GM10248 (cell line): ENCODE data around the gene CELF4.

Experiments used
- CTCF ChIA-PET: fragments of 300-600 bp; sonication (Branson Sonifier 250); formaldehyde crosslinking; extraction: SDS; loops from one replicate; lab custom pipeline; 2021; ENCODE audit warnings: antibody characterized with exemption; lab: Yijun Ruan, JAX
- POLR2A ChIA-PET: fragments of 350-650 bp; sonication (Branson Sonifier 250); formaldehyde crosslinking; extraction: SDS; loops from one replicate; lab custom pipeline; 2020; ENCODE audit warnings: antibody characterized with exemption; lab: Yijun Ruan, JAX
- DNase-seq: peaks from one replicate; pipeline ENCODE4 v3.0.0; 2012; ENCODE audit errors: extremely low spot score
- CTCF ChIP-seq: IDR thresholded peaks from 2 replicates; pipeline ENCODE4 v1.5.1; 2012; ENCODE audit warnings: mild to moderate bottlenecking, low read depth; ENCODE audit errors: extremely low read depth, missing control alignments, control extremely low read depth

The CELF4 gene

GRCh38 chr18:37447962-37448888 is 117.4 kb downstream of the CELF4 start:
- CTCF ChIA-PET, result no interaction called here
- POLR2A ChIA-PET, result no interaction called here
- no peak for DNase-seq
- no peak for TF ChIP-seq CTCF

- POLR2A ChIA-PET, result no interaction called here
- no peak for DNase-seq
- no peak for TF ChIP-seq CTCF
- CTCF ChIA-PET, result interaction anchor here (1.1 kb wide), 1 partner anchor 103 kb away, joined by 3 read pairs; no protein-coding TSS in a partner anchor
Observed at GRCh38 chr18:37445836-37446235, 119.8 kb downstream of the CELF4 start.

GRCh38 chr18:37445368-37445767 is 120.2 kb downstream of the CELF4 start:
- ChIA-PET CTCF (no interaction called here), POLR2A (no interaction called here)
- no peak for TF ChIP-seq CTCF
- no peak for DNase-seq

GRCh38 chr18:37443325-37444055 is 122.1 kb downstream of the CELF4 start:
- CTCF ChIA-PET, result interaction anchor here (0.9 to 1.1 kb wide), 2 partner anchors 9 to 21 kb away, joined by 3 read pairs; no protein-coding TSS in a partner anchor
- POLR2A ChIA-PET, result no interaction called here
- TF ChIP-seq CTCF, result no peak
- DNase-seq, result no peak

- no peak for TF ChIP-seq CTCF
- POLR2A ChIA-PET, result no interaction called here
- DNase-seq, result no peak
- CTCF ChIA-PET, result no interaction called here
Observed at GRCh38 chr18:37442477-37442876, 123.1 kb downstream of the CELF4 start.

- DNase-seq, result no peak
- ChIA-PET POLR2A (no interaction called here), CTCF (no interaction called here)
- TF ChIP-seq CTCF, result no peak
Observed at GRCh38 chr18:37441821-37442220, 123.8 kb downstream of the CELF4 start.
